IMR-90 (cell line): Measurements from ENCODE around the gene TENM4.

ENCODE experiments used
- BHLHE40 ChIP-seq: fragments of 150-350 bp; IDR thresholded peaks from 2 replicates; pipeline ENCODE4 v1.6.1; 2016; ENCODE audit warnings: mild to moderate bottlenecking, low read depth, low read length
- CEBPB ChIP-seq: IDR thresholded peaks from 2 replicates; pipeline ENCODE4 v1.6.1; 2012; ENCODE audit warnings: low read depth, low read length, improper control_type of control experiment
- CHD1 ChIP-seq: IDR thresholded peaks from 2 replicates; pipeline ENCODE4 v1.6.1; 2012; ENCODE audit warnings: low read depth, low read length, improper control_type of control experiment
- FOS ChIP-seq: fragments of 150-350 bp; IDR thresholded peaks from 2 replicates; pipeline ENCODE4 v1.6.1; 2016; ENCODE audit warnings: low read depth, low read length
- MAFK ChIP-seq: IDR thresholded peaks from 2 replicates; pipeline ENCODE4 v1.6.1; 2012; ENCODE audit warnings: low read depth, low read length, improper control_type of control experiment
- MAZ ChIP-seq: IDR thresholded peaks from 2 replicates; pipeline ENCODE4 v1.6.1; 2012; ENCODE audit warnings: low read depth, mild to moderate bottlenecking, low read length, improper control_type of control experiment, moderate library complexity, borderline replicate concordance
- MXI1 ChIP-seq: IDR thresholded peaks from 2 replicates; pipeline ENCODE4 v1.6.1; 2012; ENCODE audit warnings: low read depth, mild to moderate bottlenecking, low read length, moderate library complexity, borderline replicate concordance
- POLR2A ChIP-seq: IDR thresholded peaks from 2 replicates; pipeline ENCODE4 v1.6.1; 2012; ENCODE audit warnings: mild to moderate bottlenecking, low read depth, low read length
- RAD21 ChIP-seq: IDR thresholded peaks from 2 replicates; pipeline ENCODE4 v1.6.1; 2012; ENCODE audit warnings: low read length, improper control_type of control experiment
- RFX5 ChIP-seq: IDR thresholded peaks from 2 replicates; pipeline ENCODE4 v1.8.0; 2012; ENCODE audit warnings: low read depth, mild to moderate bottlenecking, low read length, moderate library complexity
- SMC3 ChIP-seq: fragments of 150-350 bp; IDR thresholded peaks from 2 replicates; pipeline ENCODE4 v1.6.1; 2016; ENCODE audit warnings: low read depth, mild to moderate bottlenecking, antibody characterized with exemption, low read length, moderate library complexity
- TF ChIP-seq, protein P1 (sequence below): conservative IDR thresholded peaks from 2 replicates; pipeline ENCODE4 v1.5.1; 2012; ENCODE audit warnings: mild to moderate bottlenecking, low read depth, low read length, improper control_type of control experiment
- TF ChIP-seq, protein P2 (sequence below): fragments of 150-350 bp; IDR thresholded peaks from 2 replicates; pipeline ENCODE4 v1.6.1; 2016; ENCODE audit warnings: low read depth, mild to moderate bottlenecking, low read length, moderate library complexity, borderline replicate concordance
- TF ChIP-seq, protein P3 (sequence below): fragments of 150-350 bp; IDR thresholded peaks from 2 replicates; pipeline ENCODE4 v1.6.1; 2017; ENCODE audit warnings: mild to moderate bottlenecking, antibody characterized with exemption, low read length, low read depth

DNA sequence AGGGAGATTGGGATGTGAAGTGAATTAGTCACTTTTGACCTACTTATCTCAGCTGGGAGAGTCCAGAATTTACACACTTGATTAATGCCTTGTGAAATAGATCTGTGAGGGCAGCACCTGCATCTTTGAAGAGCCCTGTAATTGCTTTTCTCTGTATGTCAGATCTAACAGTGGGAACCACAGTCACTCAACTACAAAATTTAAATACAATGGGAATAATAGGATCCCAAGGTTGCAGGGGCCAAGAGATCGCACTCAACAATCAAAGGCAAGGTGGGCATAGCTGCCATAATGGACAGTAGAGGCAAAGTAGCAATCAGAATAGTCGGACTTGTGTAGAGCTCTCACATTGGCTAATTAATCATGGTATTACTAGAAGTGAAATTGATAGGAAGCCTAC, 820.7 kb downstream of the TENM4 start:
- TF ChIP-seq, protein P1, sequence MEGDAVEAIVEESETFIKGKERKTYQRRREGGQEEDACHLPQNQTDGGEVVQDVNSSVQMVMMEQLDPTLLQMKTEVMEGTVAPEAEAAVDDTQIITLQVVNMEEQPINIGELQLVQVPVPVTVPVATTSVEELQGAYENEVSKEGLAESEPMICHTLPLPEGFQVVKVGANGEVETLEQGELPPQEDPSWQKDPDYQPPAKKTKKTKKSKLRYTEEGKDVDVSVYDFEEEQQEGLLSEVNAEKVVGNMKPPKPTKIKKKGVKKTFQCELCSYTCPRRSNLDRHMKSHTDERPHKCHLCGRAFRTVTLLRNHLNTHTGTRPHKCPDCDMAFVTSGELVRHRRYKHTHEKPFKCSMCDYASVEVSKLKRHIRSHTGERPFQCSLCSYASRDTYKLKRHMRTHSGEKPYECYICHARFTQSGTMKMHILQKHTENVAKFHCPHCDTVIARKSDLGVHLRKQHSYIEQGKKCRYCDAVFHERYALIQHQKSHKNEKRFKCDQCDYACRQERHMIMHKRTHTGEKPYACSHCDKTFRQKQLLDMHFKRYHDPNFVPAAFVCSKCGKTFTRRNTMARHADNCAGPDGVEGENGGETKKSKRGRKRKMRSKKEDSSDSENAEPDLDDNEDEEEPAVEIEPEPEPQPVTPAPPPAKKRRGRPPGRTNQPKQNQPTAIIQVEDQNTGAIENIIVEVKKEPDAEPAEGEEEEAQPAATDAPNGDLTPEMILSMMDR, result no peak
- no peak for TF ChIP-seq RFX5
- TF ChIP-seq POLR2A, result no peak
- TF ChIP-seq, protein P2, sequence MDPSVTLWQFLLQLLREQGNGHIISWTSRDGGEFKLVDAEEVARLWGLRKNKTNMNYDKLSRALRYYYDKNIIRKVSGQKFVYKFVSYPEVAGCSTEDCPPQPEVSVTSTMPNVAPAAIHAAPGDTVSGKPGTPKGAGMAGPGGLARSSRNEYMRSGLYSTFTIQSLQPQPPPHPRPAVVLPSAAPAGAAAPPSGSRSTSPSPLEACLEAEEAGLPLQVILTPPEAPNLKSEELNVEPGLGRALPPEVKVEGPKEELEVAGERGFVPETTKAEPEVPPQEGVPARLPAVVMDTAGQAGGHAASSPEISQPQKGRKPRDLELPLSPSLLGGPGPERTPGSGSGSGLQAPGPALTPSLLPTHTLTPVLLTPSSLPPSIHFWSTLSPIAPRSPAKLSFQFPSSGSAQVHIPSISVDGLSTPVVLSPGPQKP, result no peak
- no peak for TF ChIP-seq SMC3
- TF ChIP-seq RAD21, result no peak
- TF ChIP-seq, protein P3, sequence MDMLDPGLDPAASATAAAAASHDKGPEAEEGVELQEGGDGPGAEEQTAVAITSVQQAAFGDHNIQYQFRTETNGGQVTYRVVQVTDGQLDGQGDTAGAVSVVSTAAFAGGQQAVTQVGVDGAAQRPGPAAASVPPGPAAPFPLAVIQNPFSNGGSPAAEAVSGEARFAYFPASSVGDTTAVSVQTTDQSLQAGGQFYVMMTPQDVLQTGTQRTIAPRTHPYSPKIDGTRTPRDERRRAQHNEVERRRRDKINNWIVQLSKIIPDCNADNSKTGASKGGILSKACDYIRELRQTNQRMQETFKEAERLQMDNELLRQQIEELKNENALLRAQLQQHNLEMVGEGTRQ, result no peak
- TF ChIP-seq CEBPB, result no peak
- no peak for TF ChIP-seq MAZ
- TF ChIP-seq MAFK, result no peak
- no peak for TF ChIP-seq CHD1
- TF ChIP-seq MXI1, result no peak
- no peak for TF ChIP-seq BHLHE40
- TF ChIP-seq FOS, result no peak
